Hematopoietic multipotent progenitor cell (in vitro differentiated cells): ENCODE data around the gene C1orf226. TPM values are rescaled to one million over a fixed set of nuclear protein-coding genes. Genes with fewer than 3 reads are reported as not detected.
A peak's percentile ranks its signal among the peaks of the same experiment; 100 is the strongest.

Source experiments
- DNase-seq, 3 donors: peaks; one replicate each; pipeline ENCODE4 v3.0.0-alpha.2; 2011 to 2015; ENCODE audit warnings: low read depth in 2 of 3, low spot score in 2 of 3
- total RNA-seq: library from RNA; depleted of rRNA; stranded (reverse); fragments of >200 nt; gene quantifications from one replicate; pipeline ENCODE4 v1.2.3, GENCODE V29; 2012

C1orf226 gene
- total RNA-seq, 1 donor: 0.27 TPM

DNA sequence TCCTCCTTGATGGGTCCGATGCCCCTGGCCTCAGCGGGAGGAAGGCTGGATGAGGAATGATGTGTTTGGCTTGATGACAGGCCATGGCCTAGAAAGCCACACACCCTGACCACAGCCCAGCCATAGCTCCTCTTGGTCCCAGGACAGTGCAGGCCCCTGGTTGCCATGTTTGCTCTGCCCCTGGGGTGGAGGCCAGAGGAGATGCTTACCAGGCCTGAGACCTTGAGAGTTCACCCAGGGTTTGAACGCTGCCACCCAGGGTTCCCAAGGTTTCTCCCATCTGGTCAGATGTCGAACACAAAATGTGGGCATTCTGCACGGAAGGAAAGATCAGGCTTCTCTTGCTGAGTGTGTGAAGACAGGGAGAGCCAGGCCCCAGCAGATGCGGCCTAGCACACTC is 2.6 kb downstream of the C1orf226 start:
- DNase-seq: no peak

DNA sequence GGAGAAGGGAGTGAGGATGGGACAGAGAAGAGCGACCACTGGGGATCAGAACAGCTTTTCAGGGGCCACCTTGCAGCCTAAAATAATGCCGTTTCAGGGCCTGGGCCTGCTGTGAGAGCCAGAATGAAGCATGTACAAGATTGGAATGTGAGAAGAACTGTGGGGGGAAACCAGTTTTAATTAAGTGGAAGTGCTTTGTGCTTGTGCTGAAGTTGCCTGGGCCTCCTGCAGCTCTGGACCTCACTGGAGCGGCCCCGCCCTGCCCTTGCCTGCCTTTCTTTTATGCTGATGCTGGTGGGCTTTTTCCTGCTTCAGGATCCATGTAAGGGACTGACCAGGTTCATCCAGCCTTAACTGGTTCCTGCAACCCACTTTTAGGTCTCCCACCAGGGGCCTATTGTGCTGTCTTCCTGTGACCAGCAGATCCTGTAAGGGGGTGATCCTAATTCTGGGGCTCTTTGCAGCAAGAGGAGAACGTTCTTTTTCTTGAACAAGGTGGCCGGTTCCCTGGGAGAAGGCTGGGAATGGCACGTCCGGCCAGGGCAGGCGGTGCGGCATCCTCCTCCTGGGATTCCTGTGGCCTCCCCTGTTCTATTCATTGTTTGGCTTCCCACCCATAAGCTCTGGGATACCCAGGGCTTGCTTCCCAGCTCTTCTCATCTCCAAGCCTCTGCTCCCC is 3.2 kb downstream of the C1orf226 start:
- DNase-seq: no peak

DNA sequence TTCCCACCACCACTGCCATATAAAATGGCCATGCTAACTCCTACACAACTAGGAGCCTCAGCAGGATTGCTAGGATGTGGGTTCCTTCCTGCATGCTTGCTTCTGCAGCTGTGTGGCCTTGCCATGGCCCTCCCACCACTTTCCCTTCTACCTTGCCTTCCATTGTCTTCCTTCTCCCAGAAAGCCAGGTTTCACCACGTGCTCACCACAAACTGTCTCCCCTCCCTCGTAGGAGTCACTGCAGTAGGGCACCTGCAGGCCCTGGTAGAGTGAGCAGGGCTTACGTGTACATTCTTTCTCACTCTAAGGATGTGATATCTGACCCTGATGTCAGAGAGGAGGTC is 3.7 kb downstream of the C1orf226 start:
- DNase-seq: no peak

DNA sequence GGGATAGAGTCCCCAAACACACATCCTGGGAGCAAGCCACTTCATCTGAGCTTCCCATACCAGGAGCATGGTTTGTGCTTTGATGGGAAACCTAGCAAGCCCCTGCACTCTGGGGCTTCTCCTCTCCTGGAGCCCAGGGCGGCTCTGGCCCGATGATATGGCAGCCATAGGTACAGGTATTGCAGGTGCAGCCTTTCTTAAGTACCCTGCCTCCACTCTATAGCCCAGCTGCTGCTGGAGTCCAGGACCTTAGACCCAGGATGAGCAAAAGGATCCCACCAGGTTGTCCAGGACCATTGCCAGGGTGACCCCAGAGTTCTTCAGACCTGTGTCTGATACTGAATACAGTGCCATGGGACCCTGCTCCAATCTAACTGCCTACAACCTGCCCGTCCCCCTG is 4.2 kb downstream of the C1orf226 start:
- DNase-seq: no peak

GRCh38 chr1:162386292-162387225 is 5.0 kb downstream of the C1orf226 start:
- peak in 1 of 3 donors; percentile 36 for DNase-seq

GRCh38 chr1:162387226-162388082 is 5.9 kb downstream of the C1orf226 start:
- no peak for DNase-seq

GRCh38 chr1:162388083-162388594 is 6.6 kb downstream of the C1orf226 start:
- DNase-seq: no peak

DNA sequence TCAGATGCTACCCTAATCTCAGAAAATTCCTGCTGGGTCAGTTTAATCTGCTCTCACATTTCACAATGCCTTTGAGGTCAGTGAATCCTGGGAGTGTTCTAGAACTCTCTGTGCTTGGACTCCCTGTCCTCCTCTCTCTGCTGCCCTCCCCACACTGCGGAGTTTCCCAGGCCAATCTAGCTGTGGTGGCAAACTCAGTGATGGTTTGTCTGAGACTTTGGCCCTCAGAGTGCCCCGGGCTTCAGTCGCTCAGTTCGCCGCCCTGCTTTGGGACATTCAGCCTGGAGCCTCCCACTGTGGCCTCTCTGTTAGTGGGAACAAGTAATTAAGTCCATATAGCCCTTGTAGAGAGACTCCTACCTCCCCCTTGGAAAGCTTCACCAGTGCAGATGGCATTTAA is 7.1 kb downstream of the C1orf226 start:
- no peak for DNase-seq

DNA sequence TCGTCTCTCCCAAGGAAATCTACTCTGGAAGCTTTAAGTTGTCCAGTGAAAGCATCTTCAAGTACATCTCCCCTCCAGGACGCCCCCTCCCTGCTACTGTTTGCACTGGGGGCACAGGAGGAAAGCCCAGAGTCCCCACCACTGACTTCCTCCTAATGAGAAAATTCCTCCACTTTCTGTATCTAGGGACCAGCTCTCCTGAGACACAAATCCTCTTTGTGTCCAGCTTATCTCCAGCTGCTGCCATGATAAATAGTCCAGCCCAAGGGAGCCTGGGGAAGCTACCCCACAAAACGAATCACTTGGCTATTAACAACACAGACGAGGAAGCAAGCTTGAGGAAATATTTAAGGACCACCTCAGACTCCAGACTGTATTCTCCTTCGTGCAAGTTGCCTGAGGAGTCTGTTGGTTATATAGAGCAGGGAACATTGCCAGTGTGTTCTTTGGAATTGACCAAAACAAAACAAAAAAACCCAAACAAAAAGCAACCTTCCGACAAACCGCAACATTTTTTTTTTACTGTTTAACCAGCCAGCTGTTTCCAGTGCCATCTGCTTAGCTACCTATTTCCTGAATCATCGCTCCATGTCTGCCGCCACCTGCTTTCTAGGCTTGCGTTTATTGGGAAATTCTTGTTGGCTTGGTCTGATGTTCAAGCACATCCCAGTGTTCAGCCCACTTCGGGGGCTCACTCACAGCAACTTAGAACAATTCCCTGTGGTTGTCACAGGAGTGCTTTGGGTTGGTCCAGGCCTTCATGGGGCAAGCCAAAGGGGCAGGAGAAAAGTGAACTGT is 7.7 kb downstream of the C1orf226 start:
- DNase-seq: peak in 1 of 3 donors; percentile 61

GRCh38 chr1:162389971-162390370 is 8.4 kb downstream of the C1orf226 start:
- DNase-seq: no peak

DNA sequence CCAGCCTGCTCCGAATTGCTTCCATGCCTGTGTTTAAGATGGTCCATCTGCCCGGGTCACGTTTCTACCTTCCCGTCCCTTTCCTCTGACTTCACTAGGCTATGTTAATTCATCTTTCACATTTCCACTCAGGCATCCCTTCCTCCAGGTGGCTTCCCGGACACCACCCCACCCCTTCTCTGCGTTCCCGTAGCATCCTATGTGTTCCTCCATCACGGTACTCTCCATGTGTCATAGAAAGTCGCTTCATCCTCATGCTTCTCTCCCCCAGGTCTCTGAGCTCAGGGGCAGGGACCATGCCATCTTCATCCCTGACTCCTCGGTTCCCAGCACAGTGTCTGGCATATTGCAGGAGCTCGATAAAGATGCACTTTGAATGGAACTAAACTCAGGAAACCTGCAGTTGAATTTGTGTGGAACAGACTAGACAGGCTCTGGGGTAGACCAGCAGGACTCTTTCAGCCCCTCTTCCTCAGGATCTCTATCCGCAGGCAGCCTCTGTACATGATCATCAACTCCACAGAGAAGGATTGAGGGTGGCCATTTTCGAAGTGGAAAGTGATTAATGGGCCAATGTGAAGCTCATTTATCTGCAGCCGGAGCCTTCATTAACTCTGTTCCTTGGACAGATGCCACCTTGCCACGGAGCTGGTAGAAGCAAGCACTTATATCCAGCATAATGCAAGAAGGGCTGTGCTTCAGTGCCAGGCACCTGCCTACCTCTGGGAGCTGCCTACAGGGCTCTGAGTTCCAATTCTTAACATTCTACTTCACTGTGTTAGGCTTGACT is 9.1 kb downstream of the C1orf226 start:
- DNase-seq: no peak

DNA sequence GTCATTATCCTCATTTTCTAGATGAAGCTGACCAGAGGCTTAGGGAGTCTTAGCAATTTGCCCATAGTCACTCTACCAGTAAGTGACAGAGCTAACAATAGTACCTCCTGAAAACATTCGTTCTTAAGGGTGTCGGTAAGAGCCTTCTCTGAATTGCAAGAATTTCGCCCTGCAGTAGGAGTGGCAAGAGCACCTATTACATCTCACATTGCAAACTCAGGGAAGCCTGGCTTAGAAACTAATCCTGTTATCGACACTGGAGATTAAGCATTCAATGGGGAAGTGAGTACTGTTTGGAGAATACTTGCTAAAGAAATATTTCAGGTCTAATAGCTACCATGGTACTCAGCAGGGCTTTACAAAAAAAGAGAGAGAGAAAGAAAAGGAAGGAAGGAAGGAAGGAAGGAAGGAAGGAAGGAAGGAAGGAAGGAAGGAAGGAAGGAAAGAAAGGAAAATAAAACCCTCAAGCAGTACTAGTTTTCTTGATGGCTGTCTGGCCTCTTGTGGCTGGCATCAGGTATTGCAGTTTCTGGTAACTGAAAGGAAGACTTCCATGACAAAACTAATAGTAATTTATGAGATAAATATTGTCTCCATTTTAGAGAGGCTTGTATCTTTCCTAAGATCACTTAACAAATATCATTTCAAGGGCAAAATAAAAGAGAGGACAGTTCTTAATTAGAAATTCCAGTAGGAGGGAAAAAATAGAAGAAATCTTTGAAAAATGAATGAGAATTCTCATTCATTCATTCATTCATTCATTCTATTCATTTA is 10.4 kb downstream of the C1orf226 start:
- peak in 2 of 3 donors; percentile 48 to 74 for DNase-seq

GRCh38 chr1:162396201-162396906 is 14.8 kb downstream of the C1orf226 start:
- DNase-seq: no peak

- no peak for DNase-seq
Measured at GRCh38 chr1:162397039-162397448, 15.5 kb downstream of the C1orf226 start.

DNA sequence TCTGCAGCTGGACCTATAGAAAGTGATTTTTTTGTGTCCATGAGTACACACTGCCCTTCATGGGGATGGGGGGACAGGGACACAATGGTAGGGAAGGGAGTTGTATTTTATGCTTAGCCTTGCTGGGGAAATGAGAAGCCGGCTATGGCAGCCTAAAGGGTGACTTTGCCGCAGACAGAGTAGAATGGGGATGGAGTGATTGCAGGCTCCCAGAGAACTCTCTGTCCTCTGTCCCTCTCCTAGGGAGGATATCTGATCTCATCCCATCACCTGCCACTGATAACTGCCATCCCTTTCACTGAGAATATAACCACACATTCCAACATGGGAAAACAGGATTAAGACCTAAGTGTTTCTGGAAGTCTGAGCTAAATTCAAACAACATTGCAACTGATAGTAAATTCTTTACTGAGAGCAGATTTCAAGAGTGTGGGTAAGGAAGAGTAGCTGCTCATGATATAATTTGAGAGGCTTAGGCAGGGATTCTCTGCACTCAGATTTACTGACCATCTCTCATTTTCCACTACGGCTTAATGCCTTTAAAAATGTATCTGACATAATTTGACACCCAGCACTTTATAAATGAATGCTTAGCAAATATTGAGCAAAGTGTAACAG is 16.5 kb downstream of the C1orf226 start:
- DNase-seq: no peak

DNA sequence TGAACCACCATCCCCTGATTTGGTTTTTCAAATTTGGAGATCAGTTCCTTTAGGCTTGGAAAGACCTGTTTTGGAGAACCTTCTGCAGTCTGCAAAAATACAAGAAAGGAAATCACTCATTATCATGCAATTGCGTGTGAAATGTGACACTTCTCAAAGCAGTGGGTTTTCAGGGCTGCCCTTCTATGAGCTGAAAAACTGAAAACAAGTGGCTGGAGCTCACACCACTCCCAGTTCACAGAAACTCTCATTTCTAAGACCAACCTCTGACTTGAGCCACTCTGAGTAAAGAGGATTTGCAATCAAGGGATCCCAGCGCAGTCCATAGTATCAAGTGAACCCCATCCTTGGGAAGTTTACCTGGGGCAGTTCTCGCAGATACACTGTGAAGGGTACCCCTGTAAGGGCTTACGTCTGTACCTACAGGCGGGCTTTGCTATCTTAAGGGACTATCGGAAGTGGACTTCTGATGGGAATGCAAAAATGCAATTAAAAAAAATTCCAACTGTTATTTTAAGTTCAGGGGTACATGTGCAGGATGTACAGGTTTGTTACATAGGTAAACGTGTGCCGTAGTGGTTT is 17.6 kb downstream of the C1orf226 start:
- DNase-seq: no peak

GRCh38 chr1:162400790-162401355 is 19.3 kb downstream of the C1orf226 start:
- DNase-seq: no peak
